Ascending aorta (tissue), 2 donors: ENCODE results near the gene RNF157. TPM values are rescaled to one million over a fixed set of nuclear protein-coding genes. Genes with fewer than 3 reads are reported as not detected.

Source experiments
- DNase-seq, 2 donors: peaks; one replicate each; pipeline ENCODE4 v3.0.0-alpha.2; 2019; ENCODE audit warnings: low spot score in 2 of 2
- H3K27ac ChIP-seq, 2 donors: fragments of 200-600 bp; sonication (generic); one replicate each; pipeline ENCODE4 v1.5.1; 2016 to 2017; ENCODE audit warnings: mild to moderate bottlenecking in 1 of 2
- H3K27me3 ChIP-seq: fragments of 200-600 bp; sonication (generic); one replicate; pipeline ENCODE4 v1.5.1; 2017
- H3K36me3 ChIP-seq, 2 donors: fragments of 200-600 bp; sonication (generic); one replicate each; pipeline ENCODE4 v1.5.1; 2016
- H3K4me1 ChIP-seq, 2 donors: fragments of 200-600 bp; sonication (generic); one replicate each; pipeline ENCODE4 v1.5.1; 2016 to 2017; ENCODE audit warnings: mild to moderate bottlenecking in 1 of 2
- H3K4me3 ChIP-seq, 2 donors: fragments of 200-600 bp; sonication (generic); one replicate each; pipeline ENCODE4 v1.5.1; 2016 to 2017; ENCODE audit warnings: mild to moderate bottlenecking in 1 of 2
- H3K9me3 ChIP-seq, 2 donors: fragments of 200-600 bp; sonication (generic); one replicate each; pipeline ENCODE4 v1.5.1; 2016
- intact Hi-C: fragments of 100-400 bp; cut with DNase I; formaldehyde crosslinking; loops from one replicate; pipeline ENCODE4 v1.15.1; 2023
- total RNA-seq: library from RNA; depleted of rRNA; stranded (reverse); fragments of >200 nt; gene quantifications from one replicate; pipeline ENCODE4 v1.1.0, GENCODE V29; 2016
- TF ChIP-seq, protein P1 (sequence below), 3 experiments: fragments of 200-600 bp in 2 of 3; fragments of 450-650 bp in 1 of 3; sonication (generic) in 2 of 3; IDR thresholded peaks; one replicate each; pipeline ENCODE4 v1.5.1; 2016 to 2019; ENCODE audit warnings: antibody characterized with exemption in 3 of 3, mild to moderate bottlenecking in 1 of 3, moderate library complexity in 1 of 3

The RNF157 gene
- total RNA-seq, 1 donor from 2014 or later: 2.4 TPM

DNA sequence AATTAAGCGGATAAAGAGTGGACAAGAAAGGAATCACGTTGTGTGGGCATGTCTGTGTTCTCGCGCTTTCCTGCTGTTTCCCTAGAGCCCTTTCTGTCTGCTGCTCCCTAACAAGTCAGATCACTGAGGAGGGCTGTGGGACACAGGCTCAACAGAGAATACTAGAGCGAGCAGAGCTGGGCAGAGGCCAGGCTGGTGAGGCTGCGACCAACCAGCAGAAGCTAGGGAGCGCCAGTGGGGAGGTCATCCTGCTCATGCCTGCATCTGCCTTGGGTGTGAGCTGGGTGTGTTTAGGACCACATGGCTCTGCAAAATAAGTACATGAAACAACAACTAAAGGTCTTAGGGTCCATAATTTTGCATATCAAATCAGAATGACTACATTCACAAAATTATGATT, 87.7 kb downstream of the RNF157 start:
- DNase-seq: no peak
- intact Hi-C loops: no loop called here
- Histone ChIP-seq H3K4me1 (no peaks in the 10 kb centered on the region), H3K36me3 (no peaks in the 10 kb centered on the region), H3K27me3 (no peaks in the 10 kb centered on the region), H3K4me3 (no peak overlapping the region), H3K27ac (no peak overlapping the region), H3K9me3 (no peaks in the 10 kb centered on the region)
- TF ChIP-seq, protein P1, sequence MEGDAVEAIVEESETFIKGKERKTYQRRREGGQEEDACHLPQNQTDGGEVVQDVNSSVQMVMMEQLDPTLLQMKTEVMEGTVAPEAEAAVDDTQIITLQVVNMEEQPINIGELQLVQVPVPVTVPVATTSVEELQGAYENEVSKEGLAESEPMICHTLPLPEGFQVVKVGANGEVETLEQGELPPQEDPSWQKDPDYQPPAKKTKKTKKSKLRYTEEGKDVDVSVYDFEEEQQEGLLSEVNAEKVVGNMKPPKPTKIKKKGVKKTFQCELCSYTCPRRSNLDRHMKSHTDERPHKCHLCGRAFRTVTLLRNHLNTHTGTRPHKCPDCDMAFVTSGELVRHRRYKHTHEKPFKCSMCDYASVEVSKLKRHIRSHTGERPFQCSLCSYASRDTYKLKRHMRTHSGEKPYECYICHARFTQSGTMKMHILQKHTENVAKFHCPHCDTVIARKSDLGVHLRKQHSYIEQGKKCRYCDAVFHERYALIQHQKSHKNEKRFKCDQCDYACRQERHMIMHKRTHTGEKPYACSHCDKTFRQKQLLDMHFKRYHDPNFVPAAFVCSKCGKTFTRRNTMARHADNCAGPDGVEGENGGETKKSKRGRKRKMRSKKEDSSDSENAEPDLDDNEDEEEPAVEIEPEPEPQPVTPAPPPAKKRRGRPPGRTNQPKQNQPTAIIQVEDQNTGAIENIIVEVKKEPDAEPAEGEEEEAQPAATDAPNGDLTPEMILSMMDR (IDR thresholded peaks at IDR 0.05): no peak

DNA sequence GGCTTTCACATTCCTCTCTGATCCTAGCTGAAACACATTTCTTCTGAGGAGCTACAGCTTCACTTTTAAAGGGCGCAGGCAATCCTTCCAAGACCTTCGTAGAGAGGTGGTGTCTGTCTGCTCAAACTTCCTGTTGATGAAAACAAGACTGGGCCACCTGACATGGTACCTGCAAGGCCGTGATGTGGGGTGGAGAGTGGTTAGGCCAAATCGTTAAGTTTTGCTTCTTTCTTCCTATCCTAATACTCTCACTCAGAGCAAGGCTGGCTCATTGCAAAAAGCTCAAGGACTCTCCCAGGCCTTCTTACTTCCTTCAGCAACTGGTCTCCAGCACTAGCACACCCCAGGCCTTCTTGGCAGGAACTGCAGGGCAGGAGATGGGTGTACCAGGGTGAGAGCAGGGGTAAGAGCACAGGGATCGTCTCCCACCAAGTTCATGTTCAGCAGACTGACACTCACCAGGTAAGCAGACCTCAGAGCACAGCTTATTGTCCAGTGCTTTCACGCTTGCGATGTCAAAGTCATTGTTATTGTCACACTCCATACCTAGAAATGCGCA, 88.3 kb downstream of the RNF157 start:
- no peaks in the 10 kb centered on the region for H3K36me3 ChIP-seq
- TF ChIP-seq, protein P1 (IDR thresholded peaks at IDR 0.05): no peak
- no peak for DNase-seq
- no peak overlapping the region for H3K4me3 ChIP-seq
- H3K9me3 ChIP-seq: no peaks in the 10 kb centered on the region
- no peaks in the 10 kb centered on the region for H3K27me3 ChIP-seq
- no peak overlapping the region for H3K27ac ChIP-seq
- no peaks in the 10 kb centered on the region for H3K4me1 ChIP-seq
- intact Hi-C loops: no loop called here

DNA sequence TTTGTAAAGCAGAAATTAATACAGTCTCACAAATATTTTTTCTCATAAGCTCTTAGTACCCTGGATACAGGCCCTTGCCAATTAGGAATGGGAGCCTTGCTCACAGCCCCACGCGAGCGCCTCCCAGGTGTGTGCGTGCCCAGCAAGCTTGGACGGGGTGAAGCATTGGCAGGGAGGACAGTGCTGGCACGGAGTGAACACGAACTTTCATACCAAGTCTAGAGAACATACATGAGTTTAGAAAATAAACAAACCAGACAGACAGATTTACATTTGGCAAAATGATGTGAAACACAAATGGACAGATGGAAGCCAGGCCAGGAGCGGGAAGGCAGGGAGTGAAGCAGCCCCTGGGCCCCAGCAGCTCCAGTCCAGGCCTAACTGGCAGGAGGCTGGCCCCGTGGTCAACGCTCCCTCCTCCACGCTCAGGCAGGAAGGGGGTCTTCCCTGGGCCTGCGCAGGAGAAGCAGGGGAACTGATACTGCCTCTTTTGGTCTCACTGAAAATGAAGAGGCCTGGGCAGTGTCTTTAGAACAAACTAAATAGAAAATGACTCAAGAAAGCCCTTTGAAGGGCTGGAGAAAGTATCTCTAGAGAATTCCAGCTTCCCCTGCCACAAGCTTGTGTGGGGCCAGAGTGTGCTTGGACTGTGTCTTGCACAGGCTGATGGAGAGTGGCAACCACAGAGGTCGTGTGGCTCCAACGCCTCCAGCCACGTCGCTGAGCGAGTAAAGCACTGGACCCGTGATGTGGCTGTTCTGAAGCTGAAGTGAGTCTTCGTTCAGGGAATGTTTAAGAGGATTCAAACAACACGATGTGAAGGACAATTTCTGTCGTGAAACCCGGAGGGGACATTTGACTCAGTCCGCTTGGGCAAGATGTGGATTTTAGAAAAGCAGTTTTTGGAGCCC, 89.3 kb downstream of the RNF157 start:
- intact Hi-C loops: no loop called here
- H3K4me1 ChIP-seq: no peaks in the 10 kb centered on the region
- no peak for DNase-seq
- H3K4me3 ChIP-seq: no peak overlapping the region
- H3K9me3 ChIP-seq: no peaks in the 10 kb centered on the region
- H3K27ac ChIP-seq: no peak overlapping the region
- no peaks in the 10 kb centered on the region for H3K27me3 ChIP-seq
- TF ChIP-seq, protein P1 (IDR thresholded peaks at IDR 0.05): no peak
- no peaks in the 10 kb centered on the region for H3K36me3 ChIP-seq

DNA sequence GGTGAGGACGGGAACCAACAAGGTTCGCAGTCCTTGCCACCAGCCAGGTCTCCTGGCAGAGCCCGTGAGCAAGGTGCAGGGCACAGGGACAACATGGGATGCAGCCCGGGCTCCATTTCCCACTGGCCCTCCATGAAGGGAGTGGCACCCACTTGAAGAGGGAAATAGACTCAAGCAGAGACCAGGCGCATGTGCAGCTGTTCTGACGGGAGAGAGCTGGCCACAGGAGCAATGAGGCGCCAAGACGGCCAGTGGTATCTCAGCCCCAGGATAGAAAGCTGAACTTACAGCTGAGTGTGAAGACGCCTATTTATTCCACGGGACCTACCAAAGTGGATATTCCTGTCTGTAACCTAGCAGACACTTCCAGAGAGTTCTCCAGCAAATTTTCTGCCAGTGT, 91.1 kb downstream of the RNF157 start:
- no peak overlapping the region for H3K4me3 ChIP-seq
- no peak for DNase-seq
- no peaks in the 10 kb centered on the region for H3K9me3 ChIP-seq
- H3K27ac ChIP-seq: no peak overlapping the region
- intact Hi-C loops: no loop called here
- H3K36me3 ChIP-seq: no peaks in the 10 kb centered on the region
- H3K4me1 ChIP-seq: no peaks in the 10 kb centered on the region
- TF ChIP-seq, protein P1 (IDR thresholded peaks at IDR 0.05): no peak
- no peaks in the 10 kb centered on the region for H3K27me3 ChIP-seq

DNA sequence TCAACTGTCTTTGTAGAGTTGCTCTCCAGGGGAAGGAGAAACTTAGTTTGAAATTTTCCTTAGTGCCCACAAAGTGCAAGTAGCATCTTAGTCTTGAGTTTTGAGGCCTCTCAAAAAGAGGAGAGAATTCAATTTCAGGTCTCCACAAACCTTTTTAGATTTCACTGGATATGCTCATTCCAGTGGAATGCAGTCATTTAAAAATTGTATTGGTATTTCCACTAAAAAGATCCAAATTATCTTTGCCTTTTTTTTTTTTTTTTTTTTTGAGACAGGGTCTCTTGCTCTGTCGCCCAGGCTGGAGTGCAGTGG, 92.3 kb downstream of the RNF157 start:
- Histone ChIP-seq H3K4me1 (no peaks in the 10 kb centered on the region), H3K27me3 (no peaks in the 10 kb centered on the region), H3K36me3 (no peaks in the 10 kb centered on the region), H3K9me3 (no peaks in the 10 kb centered on the region), H3K27ac (no peak overlapping the region), H3K4me3 (no peak overlapping the region)
- intact Hi-C loops: no loop called here
- no peak for DNase-seq
- TF ChIP-seq, protein P1 (IDR thresholded peaks at IDR 0.05): no peak
